Inferior parietal cortex (tissue), 1 donor: ENCODE measurements around the gene C2CD2.

Experiments used
- DNase-seq: peaks from one replicate; pipeline ENCODE4 v3.0.0-alpha.2; 2016; ENCODE audit errors: extremely low spot score

The C2CD2 gene

DNA sequence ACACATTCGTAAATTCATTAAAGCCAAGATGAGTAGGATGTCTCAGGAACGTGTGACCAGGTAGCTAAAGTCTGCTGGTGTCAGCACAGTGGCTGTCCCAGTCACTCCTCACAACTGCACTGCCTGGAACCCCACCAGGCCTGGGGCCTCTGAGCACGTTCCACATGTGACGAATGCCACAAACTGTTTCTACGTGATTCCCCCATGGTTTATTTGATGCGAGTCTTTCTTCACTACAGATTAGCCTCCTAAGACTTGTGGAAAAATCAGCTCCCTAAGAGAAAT, 107.8 kb downstream of the C2CD2 start:
- no peak for DNase-seq

DNA sequence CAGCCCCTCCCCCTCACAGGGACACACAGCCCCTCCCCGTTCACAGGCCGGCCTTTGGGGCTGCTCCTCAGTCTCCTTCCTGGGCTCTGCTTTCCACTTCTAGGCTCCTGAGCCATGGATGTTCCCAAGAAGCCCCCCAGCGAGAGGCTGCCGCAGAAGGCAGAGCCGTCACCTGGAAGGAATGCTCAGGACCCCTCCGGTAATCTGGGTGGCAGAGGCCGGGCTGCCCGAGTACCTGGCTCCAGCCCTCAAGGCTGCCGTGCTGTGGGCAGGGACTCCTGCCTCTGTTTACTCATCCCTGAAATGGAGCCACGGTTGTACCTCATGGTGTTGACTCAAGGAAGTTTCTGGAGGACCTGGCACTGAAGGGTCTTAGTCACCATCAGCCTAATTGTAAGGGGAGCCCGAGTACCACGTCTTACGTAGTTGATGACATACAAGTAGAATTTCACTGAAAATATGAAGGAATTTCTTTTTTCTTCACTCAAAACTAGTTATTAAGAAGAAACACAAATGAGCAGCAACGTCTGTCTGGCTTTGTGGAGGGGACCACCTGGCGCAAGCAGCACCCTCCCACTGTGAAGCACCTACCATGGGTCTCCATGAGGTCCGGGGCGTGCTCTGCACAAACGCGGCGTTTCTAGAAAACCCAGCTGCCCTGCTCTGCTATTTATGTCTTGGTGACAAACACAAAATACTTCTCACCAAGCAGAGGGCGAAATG, 108.3 kb downstream of the C2CD2 start:
- DNase-seq = no peak

DNA sequence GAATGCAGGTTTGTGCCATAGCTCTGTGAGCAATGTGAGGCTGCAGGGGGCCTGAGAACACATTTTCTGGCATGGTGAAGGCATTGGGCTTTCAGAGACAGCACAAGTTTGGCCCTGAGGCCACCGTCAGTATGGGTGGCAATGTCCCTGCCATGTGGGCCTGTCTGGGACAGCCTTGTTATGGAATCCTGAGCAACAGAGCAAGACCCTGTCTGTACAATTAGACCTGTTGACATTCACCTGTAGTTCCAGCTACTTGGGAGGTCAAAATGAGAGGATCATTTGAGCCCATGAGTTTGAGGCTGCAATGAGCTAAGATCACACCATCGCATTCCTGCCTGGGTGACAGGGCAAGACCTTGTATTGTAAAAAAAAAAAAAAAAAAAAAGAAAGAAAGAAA, 110.2 kb downstream of the C2CD2 start:
- no peak for DNase-seq

DNA sequence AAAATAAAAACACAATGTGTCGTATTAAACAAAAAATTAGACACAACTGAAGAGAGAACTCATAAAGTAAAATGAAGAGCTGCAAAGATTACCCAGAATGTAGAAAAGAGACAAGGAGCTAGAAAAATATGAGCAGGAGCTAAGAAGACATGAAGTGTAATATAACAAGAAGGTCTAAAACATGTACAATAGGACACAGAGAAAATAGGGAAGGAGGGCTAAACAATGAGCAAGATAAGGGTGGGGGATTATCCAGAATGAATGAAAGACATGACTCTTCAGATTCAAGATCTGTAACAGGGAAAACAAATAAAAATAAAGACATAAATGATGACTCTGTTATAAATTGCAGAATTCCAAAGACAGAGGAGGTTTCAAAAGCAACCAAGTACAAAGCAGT, 112.9 kb downstream of the C2CD2 start:
- no peak for DNase-seq

DNA sequence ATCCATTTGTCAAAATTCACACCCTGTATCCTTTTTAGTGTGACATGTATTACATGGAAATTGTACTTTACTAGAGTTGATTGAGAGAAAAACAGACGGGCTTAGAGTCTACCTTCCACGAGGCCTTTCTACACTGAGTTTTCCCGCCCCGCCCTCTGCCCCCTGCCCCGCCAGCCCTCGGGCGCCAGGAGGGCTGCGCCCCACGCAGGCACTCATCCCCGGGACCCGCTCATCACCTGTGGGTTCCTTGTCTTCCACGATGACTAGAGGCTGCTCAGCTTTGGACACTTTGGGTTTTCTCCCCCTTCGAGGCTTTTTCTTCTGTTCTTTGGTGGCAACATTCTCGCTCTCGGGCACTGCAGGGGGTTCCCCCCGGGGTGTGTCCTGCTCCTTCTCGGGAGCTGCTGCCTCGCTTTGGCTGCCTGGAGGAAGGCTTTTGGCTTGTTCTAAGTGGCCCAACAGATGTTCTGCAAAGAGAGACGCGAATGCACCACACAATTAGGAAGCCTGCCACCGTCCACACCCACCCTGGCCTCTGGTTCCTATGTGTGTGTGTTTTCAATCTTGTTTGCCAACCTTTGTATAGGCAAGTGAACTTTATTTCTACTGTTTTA, 114.3 kb downstream of the C2CD2 start:
- no peak for DNase-seq

DNA sequence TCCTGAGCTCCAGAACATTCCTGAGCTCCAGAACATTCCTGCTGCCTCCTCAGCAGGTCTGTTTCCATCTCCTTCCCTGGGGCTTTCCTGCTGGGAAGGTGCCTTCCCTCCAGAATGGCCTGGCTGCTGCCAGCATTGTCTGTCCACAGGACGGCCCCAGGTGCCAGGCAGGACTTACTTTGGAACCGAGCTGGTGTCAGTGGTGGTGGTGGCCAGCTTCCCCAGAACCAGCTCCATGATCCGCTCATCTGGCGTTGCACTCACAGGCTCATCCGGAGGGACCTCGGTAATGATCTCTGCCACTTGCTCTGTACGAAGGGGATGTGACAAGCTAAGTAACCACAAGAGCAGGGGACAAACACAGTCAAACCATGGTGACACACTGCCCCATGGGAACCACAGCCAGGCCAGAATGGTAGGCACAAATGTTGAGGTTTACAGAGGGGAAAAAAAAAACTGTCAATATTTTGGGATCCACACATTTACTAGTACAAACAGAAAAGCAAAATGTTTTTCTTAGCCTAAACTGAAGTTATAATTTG, 116.0 kb downstream of the C2CD2 start:
- DNase-seq = no peak

DNA sequence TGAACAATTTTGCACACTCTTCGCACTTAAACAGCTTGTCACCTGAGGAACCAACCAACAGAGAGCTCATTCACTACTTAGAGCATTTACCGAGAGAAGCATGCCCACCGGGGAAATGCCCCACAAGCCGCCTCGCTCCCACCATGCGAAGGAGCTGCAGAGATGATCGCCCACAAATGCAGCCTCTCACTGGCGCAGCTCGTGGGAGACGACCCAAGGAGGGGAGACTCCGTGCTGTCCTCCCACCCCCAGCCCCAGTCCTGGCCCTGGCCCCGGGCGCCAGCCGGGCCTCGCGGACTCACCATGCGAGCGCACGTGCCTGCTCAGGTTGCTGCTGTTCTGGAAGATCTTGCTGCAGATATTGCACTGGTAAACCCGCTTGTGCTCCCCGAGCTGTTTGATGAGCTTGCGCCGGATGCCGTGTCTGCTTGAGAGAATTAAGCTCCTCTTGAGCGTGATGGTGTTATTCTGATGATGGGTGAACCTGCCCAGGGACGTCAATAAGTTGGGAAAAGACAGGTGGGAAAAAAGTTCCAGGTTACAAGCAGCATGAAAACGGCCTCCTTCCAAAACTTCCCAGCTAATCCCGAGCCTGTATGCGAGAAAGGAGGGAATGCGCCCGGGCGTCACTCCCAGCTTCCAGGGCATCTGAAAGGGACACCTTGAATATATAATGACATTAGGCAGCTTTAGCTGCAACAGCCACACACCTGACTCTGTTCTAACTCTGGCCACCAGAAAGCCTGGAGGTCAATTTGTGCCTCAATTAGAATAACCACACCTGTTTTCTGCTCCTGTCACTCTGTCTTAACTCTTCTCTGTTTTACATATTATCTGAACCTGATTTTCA, 117.4 kb downstream of the C2CD2 start:
- DNase-seq = no peak

DNA sequence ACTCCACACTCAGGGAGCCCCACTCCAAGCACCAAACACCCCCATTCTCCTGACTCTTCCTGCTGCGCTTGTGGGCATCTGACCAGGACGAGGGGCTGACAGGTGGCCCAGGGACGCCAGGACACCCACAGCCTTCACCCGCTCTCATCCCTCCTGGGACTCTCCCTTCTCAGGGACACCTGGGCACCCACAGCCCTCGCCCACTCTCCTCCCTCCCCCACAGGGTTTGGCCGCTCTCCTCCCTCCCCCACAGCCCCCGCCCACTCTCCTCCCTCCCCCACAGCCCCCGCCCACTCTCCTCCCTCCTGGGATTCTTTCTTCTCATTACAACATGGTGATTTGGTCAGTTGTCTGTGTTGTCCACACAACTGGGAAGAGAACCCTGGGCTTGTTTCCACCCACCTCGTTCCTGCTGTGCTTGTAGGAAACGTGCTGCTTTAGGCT, 118.1 kb downstream of the C2CD2 start:
- DNase-seq = no peak
